Natural killer cell (primary cell): ENCODE data around the gene FTSJ3. TPM values are rescaled to one million over a fixed set of nuclear protein-coding genes. Genes with fewer than 3 reads are reported as not detected.
"Not testable (repeated sequence)": the region's sequence is repeated elsewhere in the genome, so short reads cannot be mapped to it uniquely, and the experiment has no call there.

Source experiments
- ATAC-seq, 3 donors: fragments of 150-1000 bp in 2 of 3; fragments of 200-7000 bp in 1 of 3; cut with Tn5 transposase; 1 replicate in 1 of 3; 2 replicates in 2 of 3; pipeline ENCODE4 v1.10.0; 2021; ENCODE audit warnings: mild to moderate bottlenecking in 2 of 3, moderate library complexity in 2 of 3
- DNase-seq, 2 donors: peaks; one replicate each; pipeline versions ENCODE4 v3.0.0 to v3.0.0-alpha.2; 2013 to 2021; ENCODE audit warnings: mixed read lengths in 1 of 2
- H3K27ac ChIP-seq: one replicate; pipeline ENCODE4 v1.5.1; 2013; ENCODE audit warnings: mild to moderate bottlenecking, low read length
- H3K27me3 ChIP-seq: one replicate; pipeline ENCODE4 v1.6.1; 2013; ENCODE audit warnings: low read length; ENCODE audit not compliant: control insufficient read depth, insufficient read depth
- H3K36me3 ChIP-seq: one replicate; pipeline ENCODE4 v1.6.1; 2013; ENCODE audit warnings: low read length; ENCODE audit not compliant: control insufficient read depth, insufficient read depth
- H3K4me1 ChIP-seq: one replicate; pipeline ENCODE4 v1.6.1; 2013; ENCODE audit warnings: low read length; ENCODE audit not compliant: control insufficient read depth, insufficient read depth
- H3K4me3 ChIP-seq: one replicate; pipeline ENCODE4 v1.5.1; 2013; ENCODE audit warnings: low read length
- H3K9me3 ChIP-seq: one replicate; pipeline ENCODE4 v1.6.1; 2013; ENCODE audit warnings: low read length; ENCODE audit not compliant: control insufficient read depth, insufficient read depth
- H3K27ac Mint-ChIP-seq, 2 donors: one replicate each; pipeline ENCODE4 v1.8.0; 2022; ENCODE audit warnings: mild to moderate bottlenecking in 2 of 2, mixed read lengths in 2 of 2, moderate library complexity in 1 of 2
- H3K27me3 Mint-ChIP-seq, 2 donors: one replicate each; pipeline ENCODE4 v1.8.0; 2022; ENCODE audit warnings: low read depth in 2 of 2, mixed read lengths in 2 of 2
- H3K36me3 Mint-ChIP-seq: one replicate; pipeline ENCODE4 v1.8.0; 2022; ENCODE audit warnings: mixed read lengths
- H3K4me1 Mint-ChIP-seq, 2 donors: one replicate each; pipeline ENCODE4 v1.8.0; 2022; ENCODE audit warnings: mixed read lengths in 2 of 2
- H3K4me3 Mint-ChIP-seq: one replicate; pipeline ENCODE4 v1.8.0; 2022; ENCODE audit warnings: mild to moderate bottlenecking, moderate library complexity, mixed read lengths
- H3K9me3 Mint-ChIP-seq, 2 donors: one replicate each; pipeline ENCODE4 v1.8.0; 2022; ENCODE audit warnings: mixed read lengths in 2 of 2
- WGBS: methylation state at CpG from one replicate; pipeline ENCODE4 v1.1.7; 2013; ENCODE audit warnings: missing lambda C conversion rate; ENCODE audit not compliant: insufficient coverage; 5-methylcytosine and 5-hydroxymethylcytosine counted together
- intact Hi-C: fragments of 100-400 bp; cut with micrococcal nuclease; formaldehyde crosslinking; loops from one replicate; pipeline ENCODE4 v1.14.2; 2022
- total RNA-seq, 4 donors: library from RNA; stranded (reverse); fragments of 120-200 nt in 1 of 4; gene quantifications; one replicate each; pipeline versions ENCODE4 v1.2.3 to v1.2.4, GENCODE V29; 2013 to 2022
- TF ChIP-seq, protein P1 (sequence below): fragments of 200-600 bp; IDR thresholded peaks from one replicate; pipeline ENCODE4 v1.8.0; 2022; ENCODE audit warnings: antibody characterized with exemption

Gene FTSJ3
- total RNA-seq, 3 donors from 2014 or later (not counting 1 experiment from before 2014, with no cell fraction given), result 35.2 to 53.5 (median 51.6) TPM

- H3K4me3 ChIP-seq, H3K27me3 Mint-ChIP-seq, intact Hi-C loops, H3K36me3 Mint-ChIP-seq, H3K27ac ChIP-seq, ATAC-seq, H3K36me3 ChIP-seq, H3K4me1 ChIP-seq, H3K9me3 Mint-ChIP-seq, H3K27me3 ChIP-seq, DNase-seq, H3K27ac Mint-ChIP-seq, H3K4me3 Mint-ChIP-seq, H3K4me1 Mint-ChIP-seq, H3K9me3 ChIP-seq: not testable (repeated sequence)
- 72% methylated on average over 5 of the region's 9 CpGs for WGBS
These were observed 42.2 kb upstream of the FTSJ3 start for GRCh38 chr17:63869491-63870291.

DNA sequence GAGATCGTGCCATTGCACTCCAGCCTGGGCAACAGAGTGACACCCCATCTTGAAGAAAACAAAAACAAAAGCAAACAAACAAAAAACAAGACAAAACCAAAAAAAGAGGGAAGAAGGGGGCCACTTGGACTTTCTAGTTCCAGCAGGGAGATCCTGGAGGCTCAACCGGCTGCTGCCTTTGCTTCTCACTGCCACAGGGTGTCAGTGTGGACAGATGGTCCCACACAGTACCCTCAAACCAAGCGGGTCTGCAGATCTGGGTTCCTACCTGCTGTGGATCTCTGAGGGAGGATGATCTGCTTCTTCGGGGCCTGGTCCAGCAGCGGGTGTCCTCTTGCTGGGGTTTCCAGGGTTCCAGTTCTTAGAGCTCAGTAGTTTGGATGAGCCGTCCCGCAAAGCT lies 39.2 kb upstream of the FTSJ3 start:
- ATAC-seq, intact Hi-C loops, H3K36me3 Mint-ChIP-seq, H3K27ac ChIP-seq, H3K4me1 Mint-ChIP-seq, H3K4me1 ChIP-seq, H3K36me3 ChIP-seq, H3K27me3 ChIP-seq, H3K4me3 ChIP-seq, H3K4me3 Mint-ChIP-seq, H3K27me3 Mint-ChIP-seq, H3K9me3 Mint-ChIP-seq, H3K9me3 ChIP-seq, H3K27ac Mint-ChIP-seq, DNase-seq: not testable (repeated sequence)
- 59% methylated on average over 5 of the region's 7 CpGs for whole genome bisulfite sequencing

DNA sequence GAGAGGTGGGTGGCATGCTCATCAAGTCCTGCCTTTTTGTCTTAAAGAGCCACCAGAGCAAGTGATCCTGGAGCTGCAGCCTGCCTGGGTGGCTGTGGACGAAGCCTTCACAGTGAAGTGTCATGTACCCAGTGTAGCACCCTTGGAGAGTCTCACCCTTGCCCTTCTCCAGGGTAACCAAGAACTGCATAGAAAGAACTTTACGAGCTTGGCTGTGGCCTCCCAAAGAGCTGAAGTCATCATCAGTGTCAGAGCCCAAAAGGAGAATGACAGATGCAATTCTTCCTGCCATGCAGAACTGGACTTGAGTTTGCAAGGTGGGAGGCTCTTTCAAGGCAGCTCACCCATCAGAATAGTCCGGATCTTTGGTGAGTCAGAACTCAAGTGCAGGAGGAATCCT lies 31.8 kb upstream of the FTSJ3 start:
- H3K4me1 Mint-ChIP-seq, result no peaks in the 10 kb centered on the region
- H3K36me3 Mint-ChIP-seq, result no peaks in the 10 kb centered on the region
- H3K27me3 ChIP-seq, result no peaks in the 10 kb centered on the region
- H3K27ac Mint-ChIP-seq, result no peak overlapping the region
- no peak overlapping the region for H3K27ac ChIP-seq
- H3K4me3 ChIP-seq, result no peak overlapping the region
- H3K9me3 Mint-ChIP-seq, result no peaks in the 10 kb centered on the region
- WGBS, result 85% methylated on average over 3 of the region's 3 CpGs
- ATAC-seq (no peak), DNase-seq (no peak)
- intact Hi-C loops, result no loop called here
- H3K4me3 Mint-ChIP-seq, result no peak overlapping the region
- H3K36me3 ChIP-seq, result no peaks in the 10 kb centered on the region
- no peaks in the 10 kb centered on the region for H3K9me3 ChIP-seq
- no peaks in the 10 kb centered on the region for H3K27me3 Mint-ChIP-seq
- TF ChIP-seq, protein P1, sequence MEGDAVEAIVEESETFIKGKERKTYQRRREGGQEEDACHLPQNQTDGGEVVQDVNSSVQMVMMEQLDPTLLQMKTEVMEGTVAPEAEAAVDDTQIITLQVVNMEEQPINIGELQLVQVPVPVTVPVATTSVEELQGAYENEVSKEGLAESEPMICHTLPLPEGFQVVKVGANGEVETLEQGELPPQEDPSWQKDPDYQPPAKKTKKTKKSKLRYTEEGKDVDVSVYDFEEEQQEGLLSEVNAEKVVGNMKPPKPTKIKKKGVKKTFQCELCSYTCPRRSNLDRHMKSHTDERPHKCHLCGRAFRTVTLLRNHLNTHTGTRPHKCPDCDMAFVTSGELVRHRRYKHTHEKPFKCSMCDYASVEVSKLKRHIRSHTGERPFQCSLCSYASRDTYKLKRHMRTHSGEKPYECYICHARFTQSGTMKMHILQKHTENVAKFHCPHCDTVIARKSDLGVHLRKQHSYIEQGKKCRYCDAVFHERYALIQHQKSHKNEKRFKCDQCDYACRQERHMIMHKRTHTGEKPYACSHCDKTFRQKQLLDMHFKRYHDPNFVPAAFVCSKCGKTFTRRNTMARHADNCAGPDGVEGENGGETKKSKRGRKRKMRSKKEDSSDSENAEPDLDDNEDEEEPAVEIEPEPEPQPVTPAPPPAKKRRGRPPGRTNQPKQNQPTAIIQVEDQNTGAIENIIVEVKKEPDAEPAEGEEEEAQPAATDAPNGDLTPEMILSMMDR, result no peak
- H3K4me1 ChIP-seq, result no peaks in the 10 kb centered on the region

DNA sequence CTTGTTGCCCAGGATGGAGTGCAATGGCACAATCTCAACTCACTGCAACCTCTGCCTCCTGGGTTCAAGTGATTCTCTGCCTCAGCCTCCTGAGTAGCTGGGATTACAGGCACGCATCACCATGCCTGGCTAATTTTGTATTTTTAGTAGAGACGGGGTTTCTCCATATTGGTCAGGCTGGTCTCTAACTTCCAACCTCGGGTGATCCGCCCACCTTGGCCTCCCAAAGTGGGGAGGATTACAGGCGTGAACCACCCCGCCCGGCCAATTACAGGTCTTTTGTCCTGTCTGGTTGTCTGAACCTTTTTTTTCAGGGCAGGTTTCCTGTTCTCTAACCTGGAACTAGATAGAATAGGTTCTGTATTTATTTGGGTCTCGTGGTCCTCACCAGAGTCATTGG lies 29.0 kb upstream of the FTSJ3 start:
- ATAC-seq, intact Hi-C loops, H3K27me3 ChIP-seq, H3K4me1 Mint-ChIP-seq, H3K4me1 ChIP-seq, H3K27ac Mint-ChIP-seq, H3K9me3 Mint-ChIP-seq, H3K36me3 Mint-ChIP-seq, H3K36me3 ChIP-seq, DNase-seq, H3K27me3 Mint-ChIP-seq, H3K4me3 ChIP-seq, H3K9me3 ChIP-seq, H3K27ac ChIP-seq, H3K4me3 Mint-ChIP-seq: not testable (repeated sequence)
- 90% methylated on average over 7 of the region's 8 CpGs for WGBS

DNA sequence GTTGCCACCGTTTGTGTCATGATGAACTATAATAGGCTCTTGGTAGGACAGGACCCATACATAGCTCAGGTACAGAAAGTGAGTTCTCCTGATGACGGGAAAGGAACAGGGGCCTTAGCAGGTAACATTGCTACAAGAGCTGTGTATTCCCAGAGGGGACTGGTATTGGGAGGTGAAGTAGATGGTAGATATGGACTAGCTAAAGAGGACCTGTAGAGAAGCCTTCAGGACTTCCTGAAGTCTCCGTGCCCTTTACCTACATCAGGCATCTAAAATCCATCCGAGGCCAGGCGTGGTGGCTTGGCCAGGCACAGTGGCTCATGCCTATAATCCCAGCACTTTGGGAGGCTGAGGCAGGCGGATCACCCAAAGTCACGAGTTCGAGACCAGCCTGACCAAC lies 27.7 kb upstream of the FTSJ3 start:
- WGBS, result 95% methylated on average over 8 of the region's 8 CpGs
- H3K27ac ChIP-seq, result no peak overlapping the region
- Mint-ChIP-seq H3K27me3 (no peaks in the 10 kb centered on the region), H3K27ac (no peak overlapping the region), H3K36me3 (no peaks in the 10 kb centered on the region), H3K4me1 (no peaks in the 10 kb centered on the region), H3K9me3 (no peaks in the 10 kb centered on the region), H3K4me3 (no peak overlapping the region)
- no peaks in the 10 kb centered on the region for H3K9me3 ChIP-seq
- H3K27me3 ChIP-seq, result no peaks in the 10 kb centered on the region
- intact Hi-C loops, result no loop called here
- no peaks in the 10 kb centered on the region for H3K4me1 ChIP-seq
- DNase-seq (no peak), ATAC-seq (no peak)
- H3K4me3 ChIP-seq, result no peak overlapping the region
- H3K36me3 ChIP-seq, result no peaks in the 10 kb centered on the region
- TF ChIP-seq, protein P1, result no peak
